Parathyroid adenoma (tissue), 2 donors: ENCODE data around the gene TFDP1.

Source experiments
- H2AFZ ChIP-seq: fragments of 300-600 bp; sonication (generic); one replicate; pipeline ENCODE4 v1.7.0; 2017; ENCODE audit warnings: antibody characterized with exemption, mild to moderate bottlenecking
- H3K27ac ChIP-seq: fragments of 300-600 bp; sonication (generic); one replicate; pipeline ENCODE4 v1.7.0; 2017
- H3K27me3 ChIP-seq: fragments of 300-600 bp; sonication (generic); one replicate; pipeline ENCODE4 v1.7.0; 2017; ENCODE audit warnings: low read length; ENCODE audit not compliant: control insufficient read depth, insufficient read depth
- H3K36me3 ChIP-seq: fragments of 300-600 bp; sonication (generic); one replicate; pipeline ENCODE4 v1.7.0; 2017; ENCODE audit warnings: low read length; ENCODE audit not compliant: control insufficient read depth, insufficient read depth
- H3K4me1 ChIP-seq: fragments of 300-600 bp; sonication (generic); one replicate; pipeline ENCODE4 v1.7.0; 2017; ENCODE audit warnings: control low read depth
- H3K4me2 ChIP-seq: fragments of 300-600 bp; sonication (generic); one replicate; pipeline ENCODE4 v1.7.0; 2017; ENCODE audit warnings: low read length
- H3K4me3 ChIP-seq: fragments of 300-600 bp; sonication (generic); one replicate; pipeline ENCODE4 v1.7.0; 2017; ENCODE audit warnings: low read depth, low read length
- H3K79me2 ChIP-seq: fragments of 300-600 bp; sonication (generic); one replicate; pipeline ENCODE4 v1.7.0; 2017; ENCODE audit warnings: control low read depth
- H3K9ac ChIP-seq: fragments of 300-600 bp; sonication (generic); one replicate; pipeline ENCODE4 v1.7.0; 2017; ENCODE audit warnings: mild to moderate bottlenecking
- H3K9me3 ChIP-seq: fragments of 300-600 bp; sonication (generic); one replicate; pipeline ENCODE4 v1.7.0; 2017; ENCODE audit warnings: low read length; ENCODE audit not compliant: control insufficient read depth
- CTCF ChIP-seq: fragments of 300-600 bp; sonication (generic); IDR thresholded peaks from one replicate; pipeline ENCODE4 v1.7.0; 2017; ENCODE audit warnings: antibody characterized with exemption, mild to moderate bottlenecking
- donor health status: primary hyperparathyroidism.

The TFDP1 gene

GRCh38 chr13:113632706-113633484 is 48.3 kb downstream of the TFDP1 start:
- Histone ChIP-seq H3K4me3 (no peak overlapping the region), H3K27me3 (no peaks in the 10 kb centered on the region), H2AFZ (no peak overlapping the region), H3K9ac (no peak overlapping the region), H3K4me1 (no peaks in the 10 kb centered on the region), H3K36me3 (no peaks in the 10 kb centered on the region), H3K79me2 (no peaks in the 10 kb centered on the region), H3K4me2 (no peak overlapping the region), H3K27ac (no peak overlapping the region), H3K9me3 (no peaks in the 10 kb centered on the region)
- TF ChIP-seq CTCF: no peak

GRCh38 chr13:113633485-113633873 is 48.9 kb downstream of the TFDP1 start:
- TF ChIP-seq CTCF: no peak
- Histone ChIP-seq H3K79me2 (no peaks in the 10 kb centered on the region), H3K9me3 (no peaks in the 10 kb centered on the region)

GRCh38 chr13:113634279-113635047 is 49.9 kb downstream of the TFDP1 start:
- no peak overlapping the region for H3K4me3 ChIP-seq
- H3K4me1 ChIP-seq: no peaks in the 10 kb centered on the region
- H3K36me3 ChIP-seq: no peaks in the 10 kb centered on the region
- H3K4me2 ChIP-seq: no peak overlapping the region
- no peaks in the 10 kb centered on the region for H3K27me3 ChIP-seq
- no peak for TF ChIP-seq CTCF
- no peak overlapping the region for H3K27ac ChIP-seq
- H2AFZ ChIP-seq: no peak overlapping the region
- no peaks in the 10 kb centered on the region for H3K9me3 ChIP-seq
- H3K9ac ChIP-seq: no peak overlapping the region
- H3K79me2 ChIP-seq: no peaks in the 10 kb centered on the region

More at GRCh38 chr13:113633485-113633873, 48.9 kb downstream of the TFDP1 start:
- Histone ChIP-seq H3K27me3 (no peaks in the 10 kb centered on the region), H3K9ac (no peak overlapping the region), H3K4me3 (no peak overlapping the region), H3K36me3 (no peaks in the 10 kb centered on the region), H3K27ac (no peak overlapping the region), H2AFZ (no peak overlapping the region), H3K4me2 (no peak overlapping the region), H3K4me1 (no peaks in the 10 kb centered on the region)

GRCh38 chr13:113635048-113635420 is 50.5 kb downstream of the TFDP1 start:
- Histone ChIP-seq H3K4me3 (no peak overlapping the region), H3K9ac (no peak overlapping the region), H3K36me3 (no peaks in the 10 kb centered on the region), H3K79me2 (no peaks in the 10 kb centered on the region), H3K9me3 (no peaks in the 10 kb centered on the region), H3K4me1 (no peaks in the 10 kb centered on the region), H2AFZ (no peak overlapping the region), H3K4me2 (no peak overlapping the region), H3K27ac (no peak overlapping the region), H3K27me3 (no peaks in the 10 kb centered on the region)
- TF ChIP-seq CTCF: no peak
